Measurements from ENCODE around the gene CCL22. TPM values are rescaled to one million over a fixed set of nuclear protein-coding genes. Genes with fewer than 3 reads are reported as not detected.
A peak's percentile ranks its signal among the peaks of the same experiment; 100 is the strongest.
"Not testable (repeated sequence)": the region's sequence is repeated elsewhere in the genome, so short reads cannot be mapped to it uniquely, and the experiment has no call there.

Gene CCL22
- total RNA-seq, 1 donor from 2014 or later: not detected

- H3K4me3 ChIP-seq (ENCODE audit: low read depth, low read length): peak overlapping the region; percentile 59
- H3K36me3 ChIP-seq (ENCODE audit: control insufficient read depth, insufficient read depth, low read length): no peaks in the 10 kb centered on the region
- no peak for TF ChIP-seq CTCF (IDR thresholded peaks at IDR 0.05; ENCODE audit: insufficient read depth, low read length, poor library complexity, severe bottlenecking)
- no peaks in the 10 kb centered on the region for H3K27me3 ChIP-seq (ENCODE audit: control insufficient read depth, insufficient read depth, low read length)
- no peak for DNase-seq (ENCODE audit: low read depth)
Measured at GRCh38 chr16:57374067-57374534, 15.5 kb downstream of the CCL22 start.

- DNase-seq (ENCODE audit: low read depth): not testable (repeated sequence)
Measured at GRCh38 chr16:57374925-57375465, 16.4 kb downstream of the CCL22 start.

GRCh38 chr16:57376313-57376818 lies 17.8 kb downstream of the CCL22 start:
- H3K4me3 ChIP-seq (ENCODE audit: low read depth, low read length): no peak overlapping the region
- no peak for DNase-seq (ENCODE audit: low read depth)
- TF ChIP-seq CTCF (IDR thresholded peaks at IDR 0.05; ENCODE audit: insufficient read depth, low read length, poor library complexity, severe bottlenecking): no peak
- H3K27me3 ChIP-seq (ENCODE audit: control insufficient read depth, insufficient read depth, low read length): no peaks in the 10 kb centered on the region
- H3K36me3 ChIP-seq (ENCODE audit: control insufficient read depth, insufficient read depth, low read length): no peaks in the 10 kb centered on the region

More at GRCh38 chr16:57374925-57375465, 16.4 kb downstream of the CCL22 start:
- H3K4me3 ChIP-seq (ENCODE audit: low read depth, low read length); H3K27me3 ChIP-seq (ENCODE audit: control insufficient read depth, insufficient read depth, low read length); H3K36me3 ChIP-seq (ENCODE audit: control insufficient read depth, insufficient read depth, low read length): not testable (repeated sequence)

GRCh38 chr16:57377080-57377841 lies 18.7 kb downstream of the CCL22 start:
- peak; percentile 17 for TF ChIP-seq CTCF (IDR thresholded peaks at IDR 0.05; ENCODE audit: insufficient read depth, low read length, poor library complexity, severe bottlenecking)
- DNase-seq (ENCODE audit: low read depth): no peak
- Histone ChIP-seq H3K27me3 (ENCODE audit: control insufficient read depth, insufficient read depth, low read length) (no peaks in the 10 kb centered on the region), H3K36me3 (ENCODE audit: control insufficient read depth, insufficient read depth, low read length) (no peaks in the 10 kb centered on the region), H3K4me3 (ENCODE audit: low read depth, low read length) (no peak overlapping the region)

GRCh38 chr16:57379579-57379978 lies 21.0 kb downstream of the CCL22 start:
- no peak for DNase-seq (ENCODE audit: low read depth)
- Histone ChIP-seq H3K4me3 (ENCODE audit: low read depth, low read length) (no peak overlapping the region), H3K36me3 (ENCODE audit: control insufficient read depth, insufficient read depth, low read length) (no peaks in the 10 kb centered on the region), H3K27me3 (ENCODE audit: control insufficient read depth, insufficient read depth, low read length) (no peaks in the 10 kb centered on the region)
- no peak for TF ChIP-seq CTCF (IDR thresholded peaks at IDR 0.05; ENCODE audit: insufficient read depth, low read length, poor library complexity, severe bottlenecking)

GRCh38 chr16:57380671-57381462 lies 22.3 kb downstream of the CCL22 start:
- TF ChIP-seq CTCF (IDR thresholded peaks at IDR 0.05; ENCODE audit: insufficient read depth, low read length, poor library complexity, severe bottlenecking): no peak
- DNase-seq (ENCODE audit: low read depth): no peak
- Histone ChIP-seq H3K27me3 (ENCODE audit: control insufficient read depth, insufficient read depth, low read length) (no peaks in the 10 kb centered on the region), H3K4me3 (ENCODE audit: low read depth, low read length) (no peak overlapping the region), H3K36me3 (ENCODE audit: control insufficient read depth, insufficient read depth, low read length) (no peaks in the 10 kb centered on the region)
